ENCODE data around the gene P2RY6.

The P2RY6 gene

DNA sequence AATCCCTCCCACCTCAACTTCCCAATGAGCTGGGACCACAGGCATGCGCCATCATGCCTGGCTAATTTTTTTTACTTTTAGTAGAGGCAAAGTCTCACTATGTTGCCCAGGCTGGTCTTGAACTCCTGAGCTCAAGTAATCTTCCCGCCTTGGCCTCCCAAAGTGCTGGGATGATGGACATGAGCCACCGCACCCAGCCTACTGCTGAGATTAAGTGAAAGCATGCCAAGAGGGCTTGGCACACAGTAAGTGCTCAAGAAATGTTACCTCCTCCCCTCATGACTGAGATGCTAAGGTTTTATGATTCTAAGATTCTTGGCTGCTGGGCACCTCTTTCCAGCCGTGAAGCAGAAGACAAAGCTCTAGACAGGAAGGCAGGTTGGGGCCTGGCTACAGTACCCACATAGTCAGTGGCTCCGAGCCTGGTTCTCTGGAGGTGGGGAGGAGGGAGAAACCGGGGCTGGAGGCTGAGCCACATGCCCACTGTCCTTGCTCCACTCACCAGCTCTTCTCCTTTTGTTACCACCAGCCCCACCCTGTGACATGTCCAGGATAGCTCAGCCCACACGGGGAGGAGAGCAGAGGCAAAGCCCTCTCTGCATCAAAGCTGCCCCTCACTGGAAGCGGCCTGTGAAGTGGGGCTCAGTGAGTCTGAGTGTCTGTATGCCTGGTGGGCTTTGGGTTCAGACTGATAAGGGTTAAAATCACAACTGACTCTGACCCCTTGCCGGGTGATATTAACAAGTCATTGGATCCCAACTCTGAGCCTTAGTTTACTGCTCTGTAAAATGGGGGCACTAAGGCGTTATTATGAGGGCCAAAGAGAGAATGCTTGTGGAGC is 48.8 kb downstream of the P2RY6 start:
- no peak for DNase-seq

GRCh38 chr11:73321604-73322381 is 49.7 kb downstream of the P2RY6 start:
- DNase-seq = no peak

DNA sequence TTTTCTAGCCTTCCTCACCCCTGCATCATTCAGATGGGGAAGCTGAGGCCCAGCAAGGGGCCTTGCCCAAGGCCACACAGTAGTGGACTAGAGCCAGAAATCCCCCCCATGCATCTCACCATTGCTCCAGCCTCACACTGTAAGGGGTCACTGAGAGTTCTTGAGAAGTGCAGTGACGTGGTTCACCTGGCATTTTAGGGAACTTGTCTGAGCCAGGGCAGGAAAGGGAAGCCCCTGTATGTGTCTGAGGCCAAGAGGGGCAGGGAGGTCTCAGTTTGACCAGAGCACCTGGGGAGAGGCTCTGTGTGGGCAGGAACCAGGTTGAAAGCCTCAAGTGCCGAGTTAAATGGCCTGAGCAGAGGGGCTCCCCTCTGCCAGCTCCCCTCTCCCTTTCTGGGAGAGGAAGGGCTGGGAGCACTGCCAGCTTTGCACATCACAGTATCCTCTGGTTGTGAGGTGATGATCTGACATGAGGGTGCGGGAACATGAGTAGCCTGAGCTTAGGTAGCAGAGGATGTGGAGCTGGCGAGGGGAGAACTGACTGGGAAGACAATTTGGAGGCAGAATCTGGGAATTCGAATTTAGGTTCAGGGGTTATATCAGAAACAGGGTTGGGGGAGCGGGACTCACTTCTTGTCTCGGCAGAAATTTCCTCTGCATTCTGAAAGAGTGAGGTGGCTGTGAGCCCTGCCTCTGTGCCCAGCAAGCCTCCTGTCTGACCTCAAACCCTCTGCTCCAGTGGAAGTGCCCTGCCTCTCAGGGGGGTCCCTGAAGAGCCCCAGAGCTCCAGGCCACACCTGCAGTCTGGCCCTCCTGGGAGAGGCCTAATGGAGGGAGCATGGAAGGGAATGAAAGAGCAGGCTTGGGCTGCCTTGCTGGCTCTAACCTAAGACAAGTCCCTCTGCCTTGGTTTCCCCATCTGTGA is 50.5 kb downstream of the P2RY6 start:
- DNase-seq = peak in 1 of 2 donors; percentile 42

GRCh38 chr11:73323464-73323863 is 51.3 kb downstream of the P2RY6 start:
- no peak for DNase-seq

DNA sequence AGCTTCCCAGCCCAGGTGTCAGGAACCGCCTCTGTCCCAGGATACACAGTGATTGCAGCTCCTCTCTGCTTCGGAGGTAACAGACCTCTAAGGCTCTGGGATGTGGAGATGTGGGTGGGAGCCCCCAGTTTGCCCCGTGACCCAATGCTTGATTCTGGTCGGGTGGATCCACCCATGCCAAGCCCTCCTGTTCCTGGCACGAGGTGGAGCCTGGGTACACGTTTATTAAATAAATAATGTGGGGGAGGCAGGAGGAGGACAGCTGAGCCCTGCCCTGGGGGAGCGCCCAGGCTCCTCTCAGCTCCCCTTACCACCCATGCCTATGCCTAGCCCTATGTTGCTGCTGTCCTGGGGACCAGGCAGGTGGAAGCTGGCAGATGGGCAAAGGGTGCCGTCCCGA is 52.0 kb downstream of the P2RY6 start:
- no peak for DNase-seq

- DNase-seq = no peak
These were observed 52.5 kb downstream of the P2RY6 start for GRCh38 chr11:73324665-73325035.

DNA sequence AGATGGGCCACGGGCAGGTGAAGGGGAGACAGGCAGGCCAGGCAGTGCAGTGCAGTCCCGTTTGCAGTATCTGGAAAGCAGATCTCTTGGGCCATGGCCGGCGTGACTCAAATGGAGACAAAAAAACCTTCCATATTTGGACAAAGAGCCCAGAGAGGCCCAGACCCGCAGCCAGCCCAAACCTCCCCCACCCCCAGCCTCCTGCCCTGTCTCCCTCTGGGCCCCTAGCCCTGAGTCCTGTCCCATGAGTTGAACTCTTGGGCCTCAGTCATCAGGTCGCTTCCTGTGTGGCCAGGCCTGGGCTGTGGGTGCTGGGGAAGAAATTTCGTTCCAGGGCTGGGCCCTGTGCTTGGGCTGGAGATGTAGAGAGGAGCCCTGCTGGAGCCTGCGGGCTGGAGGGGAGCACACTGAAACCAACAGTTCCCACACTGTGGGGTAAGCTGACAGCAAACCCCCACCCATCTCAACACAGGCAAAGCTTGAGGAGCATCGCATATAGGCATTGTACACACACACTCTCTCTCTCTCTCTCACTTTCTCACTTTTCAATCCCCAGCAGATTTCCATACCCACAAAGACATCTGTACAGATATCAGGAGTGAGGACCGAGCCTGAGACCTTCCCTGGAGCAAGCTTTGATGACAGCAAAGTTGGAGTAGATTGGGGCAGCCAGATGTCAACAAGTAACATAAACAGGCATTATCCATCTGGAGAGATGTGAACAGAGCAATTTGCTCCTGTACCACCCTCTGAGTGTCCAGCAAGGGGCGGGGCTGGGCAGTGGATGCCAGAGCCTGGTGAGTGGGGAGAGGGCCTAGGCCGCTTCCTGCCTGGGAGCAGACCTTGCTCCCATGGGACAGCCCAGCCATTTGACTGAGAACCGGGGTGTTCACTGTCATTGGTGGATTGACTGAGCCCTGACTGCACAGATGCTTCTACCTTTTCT is 53.2 kb downstream of the P2RY6 start:
- DNase-seq = no peak

DNA sequence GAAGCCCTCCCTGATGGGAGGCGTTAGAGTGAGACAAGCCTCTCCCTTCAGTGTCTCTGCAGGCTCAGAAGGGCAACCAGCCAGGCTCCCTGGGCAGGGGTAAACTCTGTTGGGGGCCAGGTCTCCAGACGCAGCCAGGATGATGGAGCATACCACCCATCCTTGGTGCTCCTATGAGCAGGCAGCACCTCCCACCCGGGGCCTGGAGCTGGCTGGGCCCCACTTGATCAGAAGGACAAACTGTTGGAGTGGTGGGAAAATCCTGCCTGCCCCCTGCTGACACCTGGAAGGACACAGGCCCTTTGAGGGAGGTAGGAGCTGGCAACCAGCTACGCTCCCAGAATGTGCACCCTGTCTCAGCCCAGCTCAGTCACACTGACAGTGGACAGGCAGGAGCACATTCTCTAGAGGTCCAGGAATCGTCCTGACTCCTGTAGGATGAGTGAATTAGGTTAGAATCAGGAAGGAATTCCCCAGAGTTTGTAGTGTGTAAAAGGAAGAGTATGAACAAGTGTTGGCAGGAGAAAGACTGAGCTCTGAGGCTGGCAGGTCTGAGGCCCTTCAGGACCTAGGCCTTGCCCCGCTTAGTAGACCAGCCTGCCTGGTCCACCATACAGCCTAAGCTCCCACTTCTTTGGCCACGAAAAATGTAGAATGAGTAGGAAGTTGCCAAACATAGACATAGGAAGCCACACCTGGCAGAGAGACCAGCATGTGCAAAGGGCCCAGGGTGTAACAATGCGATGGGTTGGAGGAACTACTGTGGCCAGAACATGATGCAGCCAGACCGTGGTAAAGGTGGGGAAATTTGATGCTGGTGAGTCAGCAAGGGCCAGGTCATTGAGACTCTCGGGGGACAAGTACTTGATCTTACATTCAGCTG is 55.0 kb downstream of the P2RY6 start:
- no peak for DNase-seq

DNA sequence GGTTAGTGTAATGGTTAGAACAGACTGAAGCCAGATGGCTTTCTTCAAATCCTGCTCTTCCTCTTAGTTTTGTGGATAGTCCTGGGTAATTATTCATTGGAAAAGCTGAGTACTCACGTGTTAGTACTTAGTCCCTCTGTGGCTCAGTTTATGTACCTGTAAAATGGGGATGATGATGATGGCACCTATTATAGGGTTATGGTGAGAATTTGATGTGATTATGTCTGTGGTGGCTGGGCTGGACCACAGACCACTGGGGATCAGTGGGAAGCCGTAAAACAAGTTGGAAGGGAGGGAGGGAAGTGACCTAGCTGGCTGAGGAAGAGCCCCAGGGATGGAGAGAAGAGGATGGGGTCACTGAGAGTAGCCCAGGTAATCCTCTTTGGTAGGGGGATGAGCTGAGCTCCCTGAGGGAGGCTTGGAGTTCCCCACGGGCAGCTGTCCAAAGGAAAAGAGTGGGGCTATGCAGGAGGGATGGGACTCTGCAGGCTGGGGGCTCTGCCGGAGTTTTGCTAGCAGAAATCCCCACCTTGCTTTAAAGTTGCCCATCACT is 55.8 kb downstream of the P2RY6 start:
- DNase-seq = no peak

DNA sequence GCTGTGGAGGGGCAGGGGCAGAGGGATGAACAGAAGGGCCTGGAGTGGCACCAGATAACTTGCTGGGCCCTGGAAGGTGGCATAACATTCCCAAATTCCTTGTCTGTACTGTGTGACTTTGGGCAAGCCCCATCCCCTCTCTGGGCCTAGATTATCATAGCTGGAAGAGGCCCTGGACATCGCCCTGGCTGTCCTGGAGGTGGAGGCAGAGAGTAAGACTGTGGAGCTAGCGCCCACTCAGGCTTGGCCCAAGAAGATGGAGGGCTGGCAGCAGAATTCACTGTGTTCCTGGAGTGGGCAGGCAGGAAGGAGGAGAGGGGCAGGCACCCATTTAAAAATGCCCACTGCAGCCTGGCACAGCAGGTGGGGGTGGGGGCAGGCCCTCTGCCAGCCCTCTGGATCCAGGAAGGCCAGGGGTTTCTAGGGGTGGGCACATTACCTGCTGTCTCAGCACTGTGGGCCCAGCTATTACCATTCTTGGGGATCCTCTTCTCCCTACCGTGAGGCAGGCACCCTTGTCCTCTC is 58.5 kb downstream of the P2RY6 start:
- no peak for DNase-seq

- no peak for DNase-seq
These were observed 59.2 kb downstream of the P2RY6 start for GRCh38 chr11:73331138-73331916.

GRCh38 chr11:73333173-73333572 is 61.0 kb downstream of the P2RY6 start:
- DNase-seq = no peak

- DNase-seq = no peak
These were observed 61.7 kb downstream of the P2RY6 start for GRCh38 chr11:73333640-73334383.

- no peak for DNase-seq
These were observed 62.5 kb downstream of the P2RY6 start for GRCh38 chr11:73334384-73335203.

DNA sequence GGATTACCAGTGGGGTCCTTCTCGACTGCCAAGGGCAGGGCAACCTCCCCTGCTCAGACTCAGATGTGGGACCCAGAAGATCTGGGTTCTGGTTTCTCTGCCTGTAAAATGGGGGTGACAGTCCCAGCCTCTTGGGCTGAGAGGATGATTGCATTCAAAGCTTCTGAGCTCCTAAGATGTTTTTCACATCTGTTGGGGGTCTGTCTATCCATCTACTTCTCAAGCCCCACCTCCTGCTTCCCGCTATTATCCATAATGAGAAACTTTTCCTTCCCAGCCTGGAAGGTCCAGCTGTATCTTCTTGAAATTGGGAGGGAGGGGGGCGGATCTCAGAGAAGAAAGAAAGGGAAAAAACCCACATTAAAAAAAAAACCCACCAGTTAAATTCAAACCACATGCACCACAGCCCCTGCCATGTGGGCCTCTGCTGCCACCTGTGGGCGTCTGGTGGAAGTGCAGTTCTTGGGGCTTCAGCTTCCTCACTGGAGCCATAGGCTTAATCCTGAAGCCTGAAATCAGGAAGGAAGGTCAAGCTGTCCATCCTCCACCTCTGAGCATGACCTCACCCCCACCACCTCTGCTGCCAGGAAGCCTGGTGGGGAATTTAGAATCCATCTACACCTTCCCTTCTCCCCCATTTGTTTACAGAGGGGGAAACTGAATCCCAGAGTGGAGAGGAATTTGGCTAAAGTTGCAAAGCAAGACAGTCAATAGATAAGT is 63.2 kb downstream of the P2RY6 start:
- DNase-seq = peak; percentile 72 to 77

- no peak for DNase-seq
These were observed 65.7 kb downstream of the P2RY6 start for GRCh38 chr11:73337846-73338245.

DNA sequence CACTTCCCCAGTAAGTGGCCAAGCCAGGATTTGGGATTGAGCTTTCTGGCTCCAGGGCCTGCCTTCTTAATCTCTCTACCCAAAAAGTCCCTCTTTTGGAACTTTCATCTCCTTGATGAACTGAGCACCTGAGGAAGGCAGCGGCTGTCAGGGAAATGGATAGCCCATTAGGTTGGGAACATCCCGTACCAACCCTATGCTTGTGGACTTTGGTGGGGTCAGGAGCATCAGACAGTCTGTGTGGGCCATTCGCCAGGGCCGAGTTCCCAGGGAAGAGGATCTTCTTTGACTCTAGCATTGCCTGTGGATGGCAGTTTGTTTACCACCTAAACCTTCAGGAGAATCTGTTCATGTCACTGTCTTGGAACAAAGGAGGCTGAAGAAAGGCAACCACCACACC is 66.1 kb downstream of the P2RY6 start:
- no peak for DNase-seq
